Measurements from ENCODE around the gene ADCY10.

DNA sequence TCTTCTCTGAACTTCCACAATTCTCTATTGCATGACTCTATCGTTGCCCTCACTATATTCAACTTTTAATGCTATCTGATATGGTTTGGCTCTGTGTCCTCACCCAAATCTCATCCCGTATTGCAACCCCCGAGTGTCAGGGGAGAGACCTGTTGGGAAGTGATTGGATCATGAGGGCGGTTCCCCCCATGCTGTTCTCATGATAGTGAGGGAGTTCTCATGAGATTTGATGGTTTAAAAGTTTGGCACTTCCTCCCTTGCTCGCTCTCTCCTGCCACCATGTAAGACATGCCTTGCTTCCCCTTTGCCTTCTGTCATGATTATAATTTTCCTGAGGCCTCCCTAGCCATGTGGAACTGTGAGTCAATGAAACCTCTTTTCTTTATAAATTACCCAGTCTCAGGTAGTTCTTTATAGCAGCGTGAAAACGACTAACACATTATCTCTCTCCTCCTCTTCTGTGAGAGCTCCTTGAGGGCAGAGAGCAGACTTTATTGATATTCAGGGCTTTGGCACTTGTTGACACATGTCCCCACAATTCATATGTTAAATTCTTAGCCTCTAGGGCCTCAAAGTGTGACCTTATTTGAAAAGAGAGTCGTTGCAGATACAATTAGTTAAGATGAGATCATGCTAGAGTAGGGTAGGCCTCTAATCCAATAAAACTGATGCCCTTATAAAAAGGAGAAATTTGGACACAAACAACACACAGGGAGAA is 52.1 kb downstream of the ADCY10 start:
- TF ChIP-seq, protein P1, sequence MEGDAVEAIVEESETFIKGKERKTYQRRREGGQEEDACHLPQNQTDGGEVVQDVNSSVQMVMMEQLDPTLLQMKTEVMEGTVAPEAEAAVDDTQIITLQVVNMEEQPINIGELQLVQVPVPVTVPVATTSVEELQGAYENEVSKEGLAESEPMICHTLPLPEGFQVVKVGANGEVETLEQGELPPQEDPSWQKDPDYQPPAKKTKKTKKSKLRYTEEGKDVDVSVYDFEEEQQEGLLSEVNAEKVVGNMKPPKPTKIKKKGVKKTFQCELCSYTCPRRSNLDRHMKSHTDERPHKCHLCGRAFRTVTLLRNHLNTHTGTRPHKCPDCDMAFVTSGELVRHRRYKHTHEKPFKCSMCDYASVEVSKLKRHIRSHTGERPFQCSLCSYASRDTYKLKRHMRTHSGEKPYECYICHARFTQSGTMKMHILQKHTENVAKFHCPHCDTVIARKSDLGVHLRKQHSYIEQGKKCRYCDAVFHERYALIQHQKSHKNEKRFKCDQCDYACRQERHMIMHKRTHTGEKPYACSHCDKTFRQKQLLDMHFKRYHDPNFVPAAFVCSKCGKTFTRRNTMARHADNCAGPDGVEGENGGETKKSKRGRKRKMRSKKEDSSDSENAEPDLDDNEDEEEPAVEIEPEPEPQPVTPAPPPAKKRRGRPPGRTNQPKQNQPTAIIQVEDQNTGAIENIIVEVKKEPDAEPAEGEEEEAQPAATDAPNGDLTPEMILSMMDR (conservative IDR thresholded peaks at IDR 0.05; ENCODE audit: low read depth, low read length) = no peak
- TF ChIP-seq CEBPB (IDR thresholded peaks at IDR 0.05; ENCODE audit: low read depth, low read length) (no peak), FOS (IDR thresholded peaks at IDR 0.05; ENCODE audit: low read depth, low read length) (no peak), RFX5 (IDR thresholded peaks at IDR 0.05; ENCODE audit: low read depth, low read length) (no peak), BHLHE40 (IDR thresholded peaks at IDR 0.05; ENCODE audit: low read depth, low read length) (no peak), RCOR1 (IDR thresholded peaks at IDR 0.05; ENCODE audit: insufficient replicate concordance, low read length) (no peak)

Measured in IMR-90 (cell line).